Panc1 (cell line): ENCODE data around the gene MTLN. TPM values are rescaled to one million over a fixed set of nuclear protein-coding genes. Genes with fewer than 3 reads are reported as not detected.
"Not testable (repeated sequence)": the region's sequence is repeated elsewhere in the genome, so short reads cannot be mapped to it uniquely, and the experiment has no call there.

Experiments
- ATAC-seq: fragments of 200-7000 bp; cut with Tn5 transposase; 2 replicates; pipeline ENCODE4 v1.9.1; 2020; ENCODE audit warnings: mild to moderate bottlenecking, moderate library complexity
- BruUV-seq: library from RNA; stranded (reverse); fragments of 400-500 nt; replicated peaks from 2 replicates; lab custom pipeline; 2021; lab: Mats Ljungman, UMichigan
- CTCF ChIA-PET: fragments of 300-600 bp; sonication (Branson Sonifier 250); formaldehyde crosslinking; loops from one replicate; lab custom pipeline; 2022; ENCODE audit warnings: antibody characterized with exemption; lab: Charles Lee
- POLR2A ChIA-PET: fragments of 300-600 bp; sonication (Branson Sonifier 250); formaldehyde crosslinking; loops from one replicate; lab custom pipeline; 2022; ENCODE audit warnings: antibody characterized with exemption; lab: Charles Lee
- DNase-seq: peaks from one replicate; pipeline ENCODE4 v3.0.0-alpha.2; 2010; ENCODE audit warnings: low read depth, low spot score
- H3K27ac ChIP-seq: 2 replicates; pipeline ENCODE4 v1.5.1; 2011; ENCODE audit warnings: mild to moderate bottlenecking, low read length, inconsistent platforms
- H3K27me3 ChIP-seq: fragments of 200-500 bp; sonication (Bioruptor generic); 2 replicates; pipeline ENCODE4 v1.6.0; 2014; ENCODE audit warnings: low read length, inconsistent platforms; ENCODE audit not compliant: control insufficient read depth, insufficient read depth
- H3K36me3 ChIP-seq: fragments of 200-500 bp; sonication (Bioruptor generic); 2 replicates; pipeline ENCODE4 v1.5.1; 2014; ENCODE audit warnings: inconsistent platforms, mild to moderate bottlenecking, low read length, moderate library complexity; ENCODE audit not compliant: control insufficient read depth, insufficient read depth
- H3K4me1 ChIP-seq: 2 replicates; pipeline ENCODE4 v1.5.1; 2011; ENCODE audit warnings: inconsistent platforms, mild to moderate bottlenecking, low read length, moderate library complexity; ENCODE audit not compliant: control insufficient read depth, insufficient read depth
- H3K4me3 ChIP-seq, 2 experiments: 2 replicates each; pipeline ENCODE4 v1.5.1; 2011 to 2012; ENCODE audit warnings: low read depth in 2 of 2, low read length in 2 of 2, mild to moderate bottlenecking in 2 of 2, inconsistent platforms in 1 of 2, moderate library complexity in 1 of 2
- H3K9me3 ChIP-seq: fragments of 200-500 bp; sonication (Bioruptor generic); 2 replicates; pipeline ENCODE4 v1.5.1; 2014; ENCODE audit warnings: low read depth, mild to moderate bottlenecking, inconsistent platforms, low read length, moderate library complexity; ENCODE audit not compliant: control insufficient read depth, insufficient read depth
- POLR2AphosphoS5 ChIP-seq: IDR thresholded peaks from 2 replicates; pipeline ENCODE4 v1.6.1; 2012; ENCODE audit warnings: mild to moderate bottlenecking, low read depth, low read length, moderate library complexity
- SIN3A ChIP-seq: IDR thresholded peaks from 2 replicates; pipeline ENCODE4 v1.6.1; 2012; ENCODE audit warnings: low read depth, mild to moderate bottlenecking, low read length, moderate library complexity, borderline replicate concordance; ENCODE audit not compliant: insufficient read depth
- TCF7L2 ChIP-seq: IDR thresholded peaks from 2 replicates; pipeline ENCODE4 v1.6.1; 2011; ENCODE audit warnings: mild to moderate bottlenecking, low read depth, low read length, inconsistent platforms
- in situ Hi-C: cut with HindIII; loops from 2 replicates; pipeline ENCODE4 v1.10.0; 2016; ENCODE audit warnings: low sequenced_read_pairs, low pct_unique_long_range_greater_than_20kb
- intact Hi-C: fragments of 100-400 bp; cut with micrococcal nuclease; formaldehyde crosslinking; loops from one replicate; pipeline ENCODE4 v1.10.0; 2022; ENCODE audit not compliant: unreplicated experiment
- total RNA-seq: library from RNA; stranded (reverse); gene quantifications from one replicate; pipeline ENCODE4 v1.2.1, GENCODE V29; 2021; ENCODE audit not compliant: unreplicated experiment
- TF ChIP-seq, protein P1 (sequence below), 2 experiments: IDR thresholded peaks; 2 replicates each; pipeline ENCODE4 v1.6.1; 2011 to 2012; ENCODE audit warnings: low read depth in 2 of 2, control low read depth in 1 of 2, low read length in 1 of 2, mild to moderate bottlenecking in 1 of 2, moderate library complexity in 1 of 2; ENCODE audit not compliant: insufficient read depth in 1 of 2
- TF ChIP-seq, protein P2 (sequence below): fragments of 450-650 bp; IDR thresholded peaks from 2 replicates; pipeline ENCODE4 v1.5.1; 2017; ENCODE audit warnings: mild to moderate bottlenecking

The MTLN gene
- total RNA-seq, 1 experiment from 2014 or later, result 84.3 TPM

DNA sequence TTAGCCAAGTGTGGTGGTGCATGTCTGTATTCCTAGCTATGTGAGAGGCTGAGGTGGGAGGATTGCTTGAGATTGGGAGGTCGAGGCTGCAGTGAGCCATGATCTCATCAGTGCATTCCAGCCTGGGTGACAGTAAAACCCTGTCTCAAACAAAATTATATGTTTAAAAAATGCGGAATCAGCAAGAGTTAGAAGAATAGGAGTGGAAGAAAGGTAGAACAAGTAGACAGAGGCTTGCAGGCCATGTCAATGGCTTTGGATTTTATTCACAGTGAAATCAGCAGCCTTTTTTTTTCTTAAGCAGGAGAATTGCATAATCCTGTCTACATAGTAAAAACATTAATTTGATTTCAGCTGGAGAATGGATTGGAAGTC lies 7.8 kb upstream of the MTLN start:
- TF ChIP-seq SIN3A (no peak), TCF7L2 (no peak), POLR2AphosphoS5 (no peak)
- TF ChIP-seq, protein P1, sequence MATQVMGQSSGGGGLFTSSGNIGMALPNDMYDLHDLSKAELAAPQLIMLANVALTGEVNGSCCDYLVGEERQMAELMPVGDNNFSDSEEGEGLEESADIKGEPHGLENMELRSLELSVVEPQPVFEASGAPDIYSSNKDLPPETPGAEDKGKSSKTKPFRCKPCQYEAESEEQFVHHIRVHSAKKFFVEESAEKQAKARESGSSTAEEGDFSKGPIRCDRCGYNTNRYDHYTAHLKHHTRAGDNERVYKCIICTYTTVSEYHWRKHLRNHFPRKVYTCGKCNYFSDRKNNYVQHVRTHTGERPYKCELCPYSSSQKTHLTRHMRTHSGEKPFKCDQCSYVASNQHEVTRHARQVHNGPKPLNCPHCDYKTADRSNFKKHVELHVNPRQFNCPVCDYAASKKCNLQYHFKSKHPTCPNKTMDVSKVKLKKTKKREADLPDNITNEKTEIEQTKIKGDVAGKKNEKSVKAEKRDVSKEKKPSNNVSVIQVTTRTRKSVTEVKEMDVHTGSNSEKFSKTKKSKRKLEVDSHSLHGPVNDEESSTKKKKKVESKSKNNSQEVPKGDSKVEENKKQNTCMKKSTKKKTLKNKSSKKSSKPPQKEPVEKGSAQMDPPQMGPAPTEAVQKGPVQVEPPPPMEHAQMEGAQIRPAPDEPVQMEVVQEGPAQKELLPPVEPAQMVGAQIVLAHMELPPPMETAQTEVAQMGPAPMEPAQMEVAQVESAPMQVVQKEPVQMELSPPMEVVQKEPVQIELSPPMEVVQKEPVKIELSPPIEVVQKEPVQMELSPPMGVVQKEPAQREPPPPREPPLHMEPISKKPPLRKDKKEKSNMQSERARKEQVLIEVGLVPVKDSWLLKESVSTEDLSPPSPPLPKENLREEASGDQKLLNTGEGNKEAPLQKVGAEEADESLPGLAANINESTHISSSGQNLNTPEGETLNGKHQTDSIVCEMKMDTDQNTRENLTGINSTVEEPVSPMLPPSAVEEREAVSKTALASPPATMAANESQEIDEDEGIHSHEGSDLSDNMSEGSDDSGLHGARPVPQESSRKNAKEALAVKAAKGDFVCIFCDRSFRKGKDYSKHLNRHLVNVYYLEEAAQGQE (IDR thresholded peaks at IDR 0.05; ENCODE audit: insufficient read depth in 1 of 2, low read depth in 2 of 2, low read length in 1 of 2), result no peak
- TF ChIP-seq, protein P2, sequence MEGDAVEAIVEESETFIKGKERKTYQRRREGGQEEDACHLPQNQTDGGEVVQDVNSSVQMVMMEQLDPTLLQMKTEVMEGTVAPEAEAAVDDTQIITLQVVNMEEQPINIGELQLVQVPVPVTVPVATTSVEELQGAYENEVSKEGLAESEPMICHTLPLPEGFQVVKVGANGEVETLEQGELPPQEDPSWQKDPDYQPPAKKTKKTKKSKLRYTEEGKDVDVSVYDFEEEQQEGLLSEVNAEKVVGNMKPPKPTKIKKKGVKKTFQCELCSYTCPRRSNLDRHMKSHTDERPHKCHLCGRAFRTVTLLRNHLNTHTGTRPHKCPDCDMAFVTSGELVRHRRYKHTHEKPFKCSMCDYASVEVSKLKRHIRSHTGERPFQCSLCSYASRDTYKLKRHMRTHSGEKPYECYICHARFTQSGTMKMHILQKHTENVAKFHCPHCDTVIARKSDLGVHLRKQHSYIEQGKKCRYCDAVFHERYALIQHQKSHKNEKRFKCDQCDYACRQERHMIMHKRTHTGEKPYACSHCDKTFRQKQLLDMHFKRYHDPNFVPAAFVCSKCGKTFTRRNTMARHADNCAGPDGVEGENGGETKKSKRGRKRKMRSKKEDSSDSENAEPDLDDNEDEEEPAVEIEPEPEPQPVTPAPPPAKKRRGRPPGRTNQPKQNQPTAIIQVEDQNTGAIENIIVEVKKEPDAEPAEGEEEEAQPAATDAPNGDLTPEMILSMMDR, result no peak
- Histone ChIP-seq H3K36me3 (no peaks in the 10 kb centered on the region), H3K4me3 (no peak overlapping the region), H3K27ac (no peak overlapping the region), H3K4me1 (no peaks in the 10 kb centered on the region), H3K27me3 (0 out of 2 replicates have a peak, but pooled peaks cover 4% of the 10 kb centered on the region), H3K9me3 (no peaks in the 10 kb centered on the region)
- DNase-seq (no peak), ATAC-seq (no peak)
- in situ Hi-C loops (no loop called here), intact Hi-C loops (no loop called here)
- CTCF ChIA-PET, result no interaction called here
- POLR2A ChIA-PET, result no interaction called here
- BruUV-seq, result no TSS peak

DNA sequence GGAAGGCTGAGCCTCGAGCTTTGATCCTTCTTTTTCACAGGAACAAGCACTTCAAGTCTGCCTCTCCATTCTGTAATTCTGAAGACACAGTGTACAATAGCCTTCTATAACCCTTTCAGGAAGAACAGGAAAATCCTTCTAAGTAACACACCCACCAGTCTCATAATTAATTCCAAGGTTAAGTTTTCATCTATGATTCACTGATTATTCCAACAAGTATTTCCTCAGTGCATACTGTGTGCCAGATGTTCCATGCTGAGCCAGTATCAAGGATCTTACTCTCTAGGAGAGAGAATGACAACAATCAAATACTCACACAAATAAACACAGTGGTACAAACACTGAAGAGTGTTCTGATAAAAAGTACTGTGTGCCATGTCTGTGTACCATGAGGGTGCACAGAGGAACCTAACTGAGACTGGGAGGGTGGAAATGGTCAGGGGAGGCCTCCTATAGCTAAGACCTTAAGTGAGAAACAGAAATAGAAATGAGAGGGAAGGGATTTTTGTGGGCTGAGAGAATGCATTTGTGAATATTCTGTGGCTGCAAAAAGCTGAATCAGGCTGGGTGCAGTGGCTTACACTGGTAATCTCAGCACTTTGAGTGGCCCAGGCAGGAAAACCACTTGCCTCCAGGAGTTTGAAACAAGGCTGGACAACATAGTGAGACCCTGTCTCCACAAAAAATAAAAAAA lies 7.3 kb upstream of the MTLN start:
- no peak for DNase-seq
- no peaks in the 10 kb centered on the region for H3K36me3 ChIP-seq
- intact Hi-C loops, result no loop called here
- no peak for TF ChIP-seq TCF7L2
- TF ChIP-seq, protein P1 (IDR thresholded peaks at IDR 0.05; ENCODE audit: insufficient read depth in 1 of 2, low read depth in 2 of 2, low read length in 1 of 2), result no peak
- no peak for TF ChIP-seq SIN3A
- TF ChIP-seq POLR2AphosphoS5, result no peak
- TF ChIP-seq, protein P2, result no peak
- no peak overlapping the region for H3K27ac ChIP-seq
- POLR2A ChIA-PET, result no interaction called here
- no TSS peak for BruUV-seq
- no peaks in the 10 kb centered on the region for H3K4me1 ChIP-seq
- CTCF ChIA-PET, result no interaction called here
- 0 out of 2 replicates have a peak, but pooled peaks cover 4% of the 10 kb centered on the region for H3K27me3 ChIP-seq
- in situ Hi-C loops, result no loop called here
- no peak overlapping the region for H3K4me3 ChIP-seq
- H3K9me3 ChIP-seq, result peaks cover under 1% of the 10 kb centered on the region; the same call in 1 of the 2 replicates
- no peak for ATAC-seq

DNA sequence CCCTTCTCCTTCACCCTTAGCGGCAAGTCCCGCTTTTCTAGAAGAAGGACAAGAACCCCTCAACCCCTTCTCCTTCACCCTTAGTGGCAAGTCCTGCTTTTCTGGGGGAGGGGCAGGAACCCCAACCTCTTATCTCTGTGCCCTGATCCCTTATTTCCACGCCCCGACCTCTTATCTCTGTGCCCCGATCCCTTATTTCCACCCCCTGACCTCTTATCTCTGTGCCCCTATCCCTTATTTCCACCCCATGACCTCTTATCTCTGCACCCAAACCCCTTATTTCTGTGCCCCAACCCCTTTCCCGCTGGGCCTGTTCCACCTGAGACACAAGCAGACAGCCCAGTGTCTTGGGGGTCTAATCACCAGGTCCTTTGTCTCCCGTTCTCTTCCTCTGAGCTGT lies 6.5 kb upstream of the MTLN start:
- H3K27me3 ChIP-seq, in situ Hi-C loops, POLR2A ChIA-PET: not testable (repeated sequence)

More for the DNA sequence above, 6.5 kb upstream of the MTLN start:
- BruUV-seq, H3K4me1 ChIP-seq, ATAC-seq, H3K4me3 ChIP-seq, DNase-seq, intact Hi-C loops, H3K27ac ChIP-seq, H3K36me3 ChIP-seq, CTCF ChIA-PET, H3K9me3 ChIP-seq: not testable (repeated sequence)
